ENCODE measurements around the gene DGKH. TPM values are rescaled to one million over a fixed set of nuclear protein-coding genes. Genes with fewer than 3 reads are reported as not detected.

The DGKH gene
- total RNA-seq, 1 donor from 2014 or later: 18.7 TPM

- no peaks in the 10 kb centered on the region for H3K27me3 ChIP-seq (ENCODE audit: low read depth)
- DNase-seq: no peak
- H3K27ac ChIP-seq: no peak overlapping the region
- H3K4me1 ChIP-seq: peaks cover 18% of the 10 kb centered on the region
- H3K36me3 ChIP-seq: no peaks in the 10 kb centered on the region
- intact Hi-C loops (cut with DNase I): no loop called here
- TF ChIP-seq, protein P1, sequence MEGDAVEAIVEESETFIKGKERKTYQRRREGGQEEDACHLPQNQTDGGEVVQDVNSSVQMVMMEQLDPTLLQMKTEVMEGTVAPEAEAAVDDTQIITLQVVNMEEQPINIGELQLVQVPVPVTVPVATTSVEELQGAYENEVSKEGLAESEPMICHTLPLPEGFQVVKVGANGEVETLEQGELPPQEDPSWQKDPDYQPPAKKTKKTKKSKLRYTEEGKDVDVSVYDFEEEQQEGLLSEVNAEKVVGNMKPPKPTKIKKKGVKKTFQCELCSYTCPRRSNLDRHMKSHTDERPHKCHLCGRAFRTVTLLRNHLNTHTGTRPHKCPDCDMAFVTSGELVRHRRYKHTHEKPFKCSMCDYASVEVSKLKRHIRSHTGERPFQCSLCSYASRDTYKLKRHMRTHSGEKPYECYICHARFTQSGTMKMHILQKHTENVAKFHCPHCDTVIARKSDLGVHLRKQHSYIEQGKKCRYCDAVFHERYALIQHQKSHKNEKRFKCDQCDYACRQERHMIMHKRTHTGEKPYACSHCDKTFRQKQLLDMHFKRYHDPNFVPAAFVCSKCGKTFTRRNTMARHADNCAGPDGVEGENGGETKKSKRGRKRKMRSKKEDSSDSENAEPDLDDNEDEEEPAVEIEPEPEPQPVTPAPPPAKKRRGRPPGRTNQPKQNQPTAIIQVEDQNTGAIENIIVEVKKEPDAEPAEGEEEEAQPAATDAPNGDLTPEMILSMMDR (IDR thresholded peaks at IDR 0.05): no peak
- H3K4me3 ChIP-seq: no peak overlapping the region
- H3K9me3 ChIP-seq: no peaks in the 10 kb centered on the region
- no peak for ATAC-seq
Measured at GRCh38 chr13:42270160-42270856, 221.9 kb downstream of the DGKH start.

GRCh38 chr13:42270857-42271215 is 222.4 kb downstream of the DGKH start:
- H3K36me3 ChIP-seq: no peaks in the 10 kb centered on the region
- H3K27ac ChIP-seq: peak overlapping the region; percentile 93
- TF ChIP-seq, protein P1 (IDR thresholded peaks at IDR 0.05): no peak
- DNase-seq (no peak), ATAC-seq (no peak)
- peak overlapping the region; percentile 89 for H3K4me3 ChIP-seq
- no peaks in the 10 kb centered on the region for H3K27me3 ChIP-seq (ENCODE audit: low read depth)
- H3K9me3 ChIP-seq: no peaks in the 10 kb centered on the region
- intact Hi-C loops (cut with DNase I): no loop called here
- peaks cover 18% of the 10 kb centered on the region for H3K4me1 ChIP-seq

- TF ChIP-seq, protein P1 (IDR thresholded peaks at IDR 0.05): no peak
- intact Hi-C loops (cut with DNase I): no loop called here
- ATAC-seq: peak; percentile 96 to 97
- H3K27me3 ChIP-seq (ENCODE audit: low read depth): no peaks in the 10 kb centered on the region
- no peaks in the 10 kb centered on the region for H3K9me3 ChIP-seq
- peak overlapping the region; percentile 89 for H3K4me3 ChIP-seq
- H3K4me1 ChIP-seq: peaks cover 18% of the 10 kb centered on the region
- peak overlapping the region; percentile 93 for H3K27ac ChIP-seq
- H3K36me3 ChIP-seq: no peaks in the 10 kb centered on the region
- DNase-seq: peak; percentile 95
Measured at GRCh38 chr13:42271337-42272114, 223.1 kb downstream of the DGKH start.

DNA sequence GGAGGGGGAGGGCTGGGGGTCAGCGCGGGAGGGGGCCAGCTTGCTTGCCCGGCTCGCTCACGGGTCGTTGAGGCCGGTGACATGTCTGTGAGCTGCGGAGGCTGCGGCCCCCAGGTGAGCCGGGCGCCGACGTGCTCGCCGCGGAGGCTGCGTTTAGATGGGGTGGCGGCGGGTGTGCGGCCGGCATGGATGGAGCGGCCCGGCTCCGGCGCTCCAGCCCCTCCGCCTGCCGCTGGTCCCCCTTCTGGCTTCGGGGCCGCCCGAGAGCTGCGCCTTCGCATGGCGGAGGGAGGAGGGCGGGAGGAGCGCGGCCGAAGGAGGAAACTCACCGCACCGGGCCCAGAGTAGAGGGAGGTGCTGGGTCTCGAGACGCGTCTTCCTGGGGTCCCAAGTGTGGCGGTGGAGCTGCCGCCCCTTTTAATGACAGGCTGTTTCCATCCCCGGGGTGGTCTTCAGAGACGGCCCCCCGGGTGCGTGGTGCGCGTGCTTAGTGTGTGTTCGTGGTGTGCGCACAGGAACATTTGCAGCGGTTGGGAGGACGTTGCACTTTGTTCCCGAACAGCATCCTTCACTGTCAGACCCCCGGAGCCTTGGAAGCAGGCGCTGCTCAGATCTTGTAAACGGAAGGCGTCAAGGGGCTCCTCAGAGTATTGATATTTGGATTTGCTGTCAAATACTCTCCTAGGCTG is 223.8 kb downstream of the DGKH start, which contains the start of gene AKAP11:
AKAP11 (plus strand) TSS at position 38 of the 689 bp plus-strand sequence. CDS start 14,197 bp downstream, outside the sequence.
- H3K27ac ChIP-seq: peak within 1 kb of the TSS; percentile 93
- H3K9me3 ChIP-seq: no peaks in the 10 kb centered on the region
- no peaks in the 10 kb centered on the region for H3K27me3 ChIP-seq (ENCODE audit: low read depth)
- TF ChIP-seq, protein P1 (IDR thresholded peaks at IDR 0.05): no peak
- intact Hi-C loops (cut with DNase I): no loop called here
- ATAC-seq: peak; percentile 60 to 68
- H3K36me3 ChIP-seq: no peaks in the 10 kb centered on the region
- peak within 1 kb of the TSS; percentile 89 for H3K4me3 ChIP-seq
- DNase-seq: peak; percentile 72
- peaks cover 18% of the 10 kb centered on the region for H3K4me1 ChIP-seq

DNA sequence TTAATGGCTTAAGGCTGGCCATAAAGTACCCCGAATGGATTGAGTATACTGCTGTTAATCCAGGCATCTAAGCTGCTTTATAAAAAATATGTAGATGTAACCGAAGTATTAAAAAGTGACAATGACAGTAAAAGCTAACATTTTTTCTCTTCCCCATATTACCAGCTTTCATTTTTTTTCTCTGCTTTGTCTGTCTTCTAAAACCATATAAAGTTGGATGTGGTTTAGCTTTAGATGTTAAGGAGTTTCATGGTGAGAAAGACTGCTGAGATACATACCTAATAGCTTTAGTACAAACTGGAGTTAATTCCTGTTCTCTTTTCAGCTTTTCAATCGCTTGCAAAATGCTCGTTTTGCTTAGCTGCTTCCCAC is 224.3 kb downstream of the DGKH start:
- peaks cover 18% of the 10 kb centered on the region for H3K4me1 ChIP-seq
- TF ChIP-seq, protein P1 (IDR thresholded peaks at IDR 0.05): no peak
- peak overlapping the region; percentile 89 for H3K4me3 ChIP-seq
- H3K27ac ChIP-seq: peak overlapping the region; percentile 93
- no peaks in the 10 kb centered on the region for H3K36me3 ChIP-seq
- ATAC-seq (no peak), DNase-seq (no peak)
- no peaks in the 10 kb centered on the region for H3K27me3 ChIP-seq (ENCODE audit: low read depth)
- no peaks in the 10 kb centered on the region for H3K9me3 ChIP-seq
- intact Hi-C loops (cut with DNase I): no loop called here
